Breast epithelium (tissue), 4 donors: Measurements from ENCODE around the gene NIPAL1. TPM values are rescaled to one million over a fixed set of nuclear protein-coding genes. Genes with fewer than 3 reads are reported as not detected.
A peak's percentile ranks its signal among the peaks of the same experiment; 100 is the strongest.

Experiments
- DNase-seq, 2 donors: peaks; one replicate each; pipeline ENCODE4 v3.0.0-alpha.2; 2019; ENCODE audit warnings: low spot score in 2 of 2
- H3K27ac ChIP-seq, 2 donors: fragments of 200-600 bp; sonication (generic) in 1 of 2; one replicate each; pipeline ENCODE4 v1.5.1; 2016 to 2019; ENCODE audit warnings: mild to moderate bottlenecking in 1 of 2
- H3K27me3 ChIP-seq, 2 donors: fragments of 200-600 bp; sonication (generic) in 1 of 2; one replicate each; pipeline versions ENCODE4 v1.5.1 to v1.6.0; 2017 to 2019; ENCODE audit warnings: control low read depth in 1 of 2, mild to moderate bottlenecking in 1 of 2
- H3K36me3 ChIP-seq: fragments of 200-600 bp; one replicate; pipeline ENCODE4 v1.5.1; 2019
- H3K4me1 ChIP-seq, 2 donors: fragments of 200-600 bp; sonication (generic); one replicate each; pipeline ENCODE4 v1.5.1; 2016 to 2019; ENCODE audit warnings: control low read depth in 1 of 2
- H3K4me3 ChIP-seq, 3 donors: fragments of 200-600 bp; sonication (generic); 1 replicate in 2 of 3; 2 replicates in 1 of 3; pipeline ENCODE4 v1.5.1; 2016 to 2019; ENCODE audit warnings: mild to moderate bottlenecking in 3 of 3, moderate library complexity in 2 of 3
- H3K9me3 ChIP-seq, 2 donors: fragments of 200-600 bp; sonication (generic) in 1 of 2; one replicate each; pipeline ENCODE4 v1.5.1; 2016 to 2019; ENCODE audit warnings: control low read depth in 1 of 2
- POLR2A ChIP-seq: fragments of 450-650 bp; IDR thresholded peaks from one replicate; pipeline ENCODE4 v1.6.1; 2016; ENCODE audit warnings: antibody characterized with exemption, mild to moderate bottlenecking, moderate library complexity
- POLR2AphosphoS5 ChIP-seq, 3 donors: sonication (generic); formaldehyde crosslinking; IDR thresholded peaks; one replicate each; pipeline ENCODE4 v1.6.1; 2017; ENCODE audit warnings: antibody characterized with exemption in 3 of 3
- intact Hi-C: fragments of 100-400 bp; cut with DNase I; formaldehyde crosslinking; loops from one replicate; pipeline ENCODE4 v1.15.1; 2023; ENCODE audit warnings: low total_unique reads
- total RNA-seq, 3 donors: library from RNA; depleted of rRNA; stranded (reverse); fragments of >200 nt; gene quantifications; one replicate each; pipeline ENCODE4 v1.1.0, GENCODE V29; 2016
- TF ChIP-seq, protein P1 (sequence below), 3 donors: fragments of 450-650 bp; IDR thresholded peaks; one replicate each; pipeline ENCODE4 v1.5.1; 2016 to 2017; ENCODE audit warnings: antibody characterized with exemption in 3 of 3, mild to moderate bottlenecking in 3 of 3, moderate library complexity in 3 of 3

NIPAL1 gene
- total RNA-seq, 3 donors from 2014 or later = under 0.01 to 9.4 (median 2.0) TPM

DNA sequence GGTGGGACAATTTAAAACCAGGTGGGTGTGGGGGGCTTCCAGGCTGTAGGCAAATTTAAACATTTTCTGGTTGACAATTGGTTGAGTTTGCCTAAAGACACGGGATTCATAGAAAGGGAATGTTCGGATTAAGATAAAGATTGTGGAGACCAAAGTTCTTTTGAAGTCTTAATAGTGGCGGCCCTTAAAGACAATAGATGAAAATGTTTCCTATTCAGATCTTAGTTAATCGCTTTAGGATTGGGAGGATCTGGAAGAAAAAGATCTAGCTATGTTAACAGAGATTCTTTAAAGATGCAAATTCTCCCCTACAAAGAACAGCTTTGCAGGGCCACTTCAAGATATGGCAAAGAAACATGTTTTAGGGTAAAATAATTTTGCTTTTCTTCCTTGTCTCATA is 4.8 kb upstream of the NIPAL1 start:
- no peak for DNase-seq
- Histone ChIP-seq H3K36me3 (no peaks in the 10 kb centered on the region), H3K27me3 (no peaks in the 10 kb centered on the region), H3K9me3 (peaks cover 0 to 14% of the 10 kb centered on the region in 2 donors), H3K4me3 (no peak overlapping the region), H3K4me1 (no peaks in the 10 kb centered on the region), H3K27ac (no peak overlapping the region)
- intact Hi-C loops = no loop called here
- TF ChIP-seq, protein P1, sequence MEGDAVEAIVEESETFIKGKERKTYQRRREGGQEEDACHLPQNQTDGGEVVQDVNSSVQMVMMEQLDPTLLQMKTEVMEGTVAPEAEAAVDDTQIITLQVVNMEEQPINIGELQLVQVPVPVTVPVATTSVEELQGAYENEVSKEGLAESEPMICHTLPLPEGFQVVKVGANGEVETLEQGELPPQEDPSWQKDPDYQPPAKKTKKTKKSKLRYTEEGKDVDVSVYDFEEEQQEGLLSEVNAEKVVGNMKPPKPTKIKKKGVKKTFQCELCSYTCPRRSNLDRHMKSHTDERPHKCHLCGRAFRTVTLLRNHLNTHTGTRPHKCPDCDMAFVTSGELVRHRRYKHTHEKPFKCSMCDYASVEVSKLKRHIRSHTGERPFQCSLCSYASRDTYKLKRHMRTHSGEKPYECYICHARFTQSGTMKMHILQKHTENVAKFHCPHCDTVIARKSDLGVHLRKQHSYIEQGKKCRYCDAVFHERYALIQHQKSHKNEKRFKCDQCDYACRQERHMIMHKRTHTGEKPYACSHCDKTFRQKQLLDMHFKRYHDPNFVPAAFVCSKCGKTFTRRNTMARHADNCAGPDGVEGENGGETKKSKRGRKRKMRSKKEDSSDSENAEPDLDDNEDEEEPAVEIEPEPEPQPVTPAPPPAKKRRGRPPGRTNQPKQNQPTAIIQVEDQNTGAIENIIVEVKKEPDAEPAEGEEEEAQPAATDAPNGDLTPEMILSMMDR (IDR thresholded peaks at IDR 0.05) = no peak
- TF ChIP-seq POLR2AphosphoS5 (IDR thresholded peaks at IDR 0.05) (no peak), POLR2A (no peak)

DNA sequence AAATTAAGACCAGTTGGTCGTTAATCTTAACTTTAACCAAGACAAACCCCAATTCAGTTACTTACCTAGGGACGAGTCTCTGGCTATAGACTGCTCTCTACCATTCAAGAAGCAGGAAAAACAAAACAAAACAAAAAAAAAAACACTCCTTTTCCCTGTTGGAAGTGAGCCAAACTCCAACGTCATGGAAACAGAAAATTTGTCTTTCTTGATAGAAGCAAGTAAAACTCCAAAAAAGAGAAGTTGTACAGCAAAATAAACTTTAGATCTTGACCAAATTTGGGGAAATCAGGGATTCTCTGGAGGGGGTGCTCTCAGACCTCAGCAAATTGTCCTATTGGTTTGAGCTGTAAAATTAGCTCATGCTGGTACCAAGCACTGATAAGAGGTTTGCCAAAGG is 3.7 kb upstream of the NIPAL1 start:
- Histone ChIP-seq H3K27me3 (no peaks in the 10 kb centered on the region), H3K9me3 (peaks cover 0 to 7% of the 10 kb centered on the region in 2 donors), H3K36me3 (no peaks in the 10 kb centered on the region), H3K4me1 (no peaks in the 10 kb centered on the region), H3K4me3 (no peak overlapping the region), H3K27ac (no peak overlapping the region)
- intact Hi-C loops = no loop called here
- TF ChIP-seq POLR2AphosphoS5 (IDR thresholded peaks at IDR 0.05) = no peak
- TF ChIP-seq, protein P1 (IDR thresholded peaks at IDR 0.05) = no peak
- TF ChIP-seq POLR2A = no peak
- no peak for DNase-seq

DNA sequence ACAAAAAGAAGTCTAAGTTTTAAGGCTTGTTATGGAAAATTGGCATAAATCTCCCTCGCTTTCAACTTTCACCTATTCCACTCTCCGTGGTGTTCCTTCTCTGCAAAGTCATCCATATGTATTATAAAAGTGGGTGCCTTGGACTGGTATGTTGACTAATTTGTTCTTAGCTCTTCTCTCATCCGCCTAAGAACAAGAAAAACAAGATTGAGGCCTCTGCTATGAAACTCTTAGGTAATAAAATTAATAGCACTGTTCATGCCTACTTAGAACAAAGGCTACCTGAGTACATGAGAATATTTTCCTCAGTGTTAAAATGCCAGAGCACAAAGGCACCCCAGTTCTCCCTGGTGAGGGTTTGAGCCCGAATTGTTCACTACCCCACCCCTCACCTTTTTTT is 1.4 kb upstream of the NIPAL1 start:
- Histone ChIP-seq H3K4me3 (no peak overlapping the region), H3K9me3 (no peaks in the 10 kb centered on the region), H3K27ac (peak overlapping the region; percentile 67 to 88), H3K4me1 (no peaks in the 10 kb centered on the region), H3K27me3 (no peaks in the 10 kb centered on the region), H3K36me3 (no peaks in the 10 kb centered on the region)
- no peak for DNase-seq
- intact Hi-C loops = no loop called here
- TF ChIP-seq POLR2AphosphoS5 (IDR thresholded peaks at IDR 0.05) = no peak

DNA sequence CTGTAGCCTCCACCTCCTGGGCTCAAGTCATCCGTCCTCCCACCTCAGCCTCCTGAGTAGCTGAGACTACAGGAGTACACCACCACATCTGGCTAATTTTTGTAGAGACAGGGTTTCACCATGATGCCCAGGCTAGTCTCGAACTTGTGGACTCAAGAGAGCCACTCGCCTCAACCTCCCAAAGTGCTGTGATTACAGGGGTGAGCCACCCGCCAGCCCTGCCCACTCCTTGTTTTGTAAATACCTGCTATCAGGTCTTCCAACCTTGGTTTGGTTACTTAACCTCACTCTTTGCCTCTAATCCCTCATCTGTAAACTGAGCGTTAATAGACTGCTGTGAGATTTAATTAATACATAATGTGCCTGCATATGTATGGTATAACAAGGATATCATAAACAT is 894 bp upstream of the NIPAL1 start:
- intact Hi-C loops = no loop called here
- Histone ChIP-seq H3K27ac (peak overlapping the region; percentile 67 to 88), H3K4me3 (peak overlapping the region in 2 of 3 donors; percentile 69 to 70), H3K4me1 (no peaks in the 10 kb centered on the region), H3K36me3 (no peaks in the 10 kb centered on the region), H3K9me3 (no peaks in the 10 kb centered on the region), H3K27me3 (no peaks in the 10 kb centered on the region)
- TF ChIP-seq, protein P1 (IDR thresholded peaks at IDR 0.05) = no peak
- TF ChIP-seq POLR2A (no peak), POLR2AphosphoS5 (IDR thresholded peaks at IDR 0.05) (no peak)
- no peak for DNase-seq

DNA sequence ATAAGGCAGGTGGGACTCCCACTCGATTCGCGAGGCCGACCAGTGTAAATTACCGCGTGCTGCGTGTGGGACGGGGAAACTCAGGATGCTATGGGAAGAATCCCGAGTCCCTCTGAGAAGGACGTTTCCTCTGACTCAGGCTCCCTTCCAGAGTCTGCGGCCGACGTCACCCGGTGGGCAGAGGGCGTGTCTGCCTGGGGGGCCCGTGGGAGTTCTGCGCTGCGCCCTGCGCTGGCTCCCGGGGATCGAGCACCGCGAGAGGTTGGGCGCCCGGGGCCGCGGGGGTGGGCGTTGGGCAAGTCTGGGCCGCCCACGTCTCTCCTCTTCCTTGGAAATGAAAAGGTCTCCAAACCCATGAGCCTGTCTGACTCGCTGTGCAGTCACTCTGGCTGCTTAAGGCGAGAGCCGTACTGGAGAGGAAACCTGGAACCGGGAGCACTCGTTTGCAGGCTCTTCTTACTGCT is 568 bp downstream of the NIPAL1 start:
- Histone ChIP-seq H3K4me3 (peak overlapping the region; percentile 54 to 70 (median 69)), H3K4me1 (no peaks in the 10 kb centered on the region), H3K27ac (peak overlapping the region; percentile 75 to 88), H3K27me3 (no peaks in the 10 kb centered on the region), H3K36me3 (no peaks in the 10 kb centered on the region), H3K9me3 (no peaks in the 10 kb centered on the region)
- TF ChIP-seq, protein P1 (IDR thresholded peaks at IDR 0.05) = no peak
- TF ChIP-seq POLR2AphosphoS5 (IDR thresholded peaks at IDR 0.05) (no peak), POLR2A (no peak)
- intact Hi-C loops = no loop called here
- peak; percentile 37 to 55 for DNase-seq

DNA sequence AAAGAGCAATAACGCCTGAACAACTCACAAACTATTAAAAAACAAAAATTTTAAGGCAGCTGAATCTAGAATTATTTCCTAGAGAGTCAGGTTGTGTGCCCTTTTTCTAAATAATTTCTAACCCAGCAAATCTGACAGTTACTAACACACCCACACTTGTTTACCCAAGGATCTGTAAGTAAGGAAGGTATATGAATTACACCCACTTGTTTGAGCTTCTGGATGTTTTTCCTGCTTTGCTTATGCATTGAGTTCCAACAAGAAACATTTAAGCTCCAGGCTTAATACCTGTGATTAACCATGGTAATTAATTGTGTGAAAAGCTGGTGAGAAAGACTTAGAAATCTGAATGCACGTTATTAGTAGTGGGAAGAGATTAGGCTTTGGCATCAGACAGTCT is 1.5 kb downstream of the NIPAL1 start:
- Histone ChIP-seq H3K4me3 (no peak overlapping the region), H3K36me3 (no peaks in the 10 kb centered on the region), H3K27ac (no peak overlapping the region), H3K27me3 (no peaks in the 10 kb centered on the region), H3K4me1 (no peaks in the 10 kb centered on the region), H3K9me3 (no peaks in the 10 kb centered on the region)
- TF ChIP-seq POLR2AphosphoS5 (IDR thresholded peaks at IDR 0.05) (no peak), POLR2A (no peak)
- TF ChIP-seq, protein P1 (IDR thresholded peaks at IDR 0.05) = no peak
- DNase-seq = no peak
- intact Hi-C loops = no loop called here
